Breast epithelium (tissue), 3 donors: ENCODE measurements around the gene NCK2.

Experiments used
- POLR2A ChIP-seq: fragments of 450-650 bp; IDR thresholded peaks from one replicate; pipeline ENCODE4 v1.6.1; 2016; ENCODE audit warnings: antibody characterized with exemption, mild to moderate bottlenecking, moderate library complexity
- POLR2AphosphoS5 ChIP-seq, 3 donors: sonication (generic); formaldehyde crosslinking; IDR thresholded peaks; one replicate each; pipeline ENCODE4 v1.6.1; 2017; ENCODE audit warnings: antibody characterized with exemption in 3 of 3
- TF ChIP-seq, protein P1 (sequence below), 3 donors: fragments of 450-650 bp; IDR thresholded peaks; one replicate each; pipeline ENCODE4 v1.5.1; 2016 to 2017; ENCODE audit warnings: antibody characterized with exemption in 3 of 3, mild to moderate bottlenecking in 3 of 3, moderate library complexity in 3 of 3

DNA sequence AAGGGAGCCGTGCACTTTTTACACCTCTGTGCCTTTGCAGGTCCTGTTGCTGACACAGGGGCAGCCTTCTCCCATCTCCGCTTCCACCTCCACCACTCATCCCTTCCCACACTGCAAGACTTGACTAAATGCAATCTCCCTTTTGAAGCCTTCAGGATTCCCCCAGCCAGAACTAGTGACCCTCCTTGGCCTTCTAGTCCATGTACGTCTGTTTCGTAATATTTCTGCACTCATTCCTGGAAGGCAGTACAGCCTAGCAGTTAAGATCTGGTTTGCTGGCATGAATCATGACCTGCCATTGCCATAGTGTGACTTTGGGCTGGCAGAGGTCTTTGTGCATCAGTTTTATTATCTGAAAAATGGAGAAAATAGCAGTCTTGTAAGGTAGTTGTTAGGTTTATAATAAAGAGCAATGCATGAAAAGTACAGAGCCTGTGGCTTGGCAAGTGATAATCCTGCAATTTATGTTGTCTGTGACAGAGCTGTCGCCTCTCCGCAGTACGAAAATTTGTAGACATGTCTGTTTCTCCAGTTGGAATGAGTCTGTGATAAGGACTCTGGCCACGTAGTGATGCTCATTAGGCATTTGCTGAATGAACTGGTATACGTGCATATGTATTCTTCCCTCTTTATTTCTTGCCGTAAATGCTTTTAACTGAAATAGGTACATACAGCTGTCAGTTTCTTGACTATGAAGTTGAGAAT, 36.7 kb downstream of the NCK2 start:
- TF ChIP-seq POLR2AphosphoS5 (IDR thresholded peaks at IDR 0.05) (no peak), POLR2A (no peak)
- TF ChIP-seq, protein P1, sequence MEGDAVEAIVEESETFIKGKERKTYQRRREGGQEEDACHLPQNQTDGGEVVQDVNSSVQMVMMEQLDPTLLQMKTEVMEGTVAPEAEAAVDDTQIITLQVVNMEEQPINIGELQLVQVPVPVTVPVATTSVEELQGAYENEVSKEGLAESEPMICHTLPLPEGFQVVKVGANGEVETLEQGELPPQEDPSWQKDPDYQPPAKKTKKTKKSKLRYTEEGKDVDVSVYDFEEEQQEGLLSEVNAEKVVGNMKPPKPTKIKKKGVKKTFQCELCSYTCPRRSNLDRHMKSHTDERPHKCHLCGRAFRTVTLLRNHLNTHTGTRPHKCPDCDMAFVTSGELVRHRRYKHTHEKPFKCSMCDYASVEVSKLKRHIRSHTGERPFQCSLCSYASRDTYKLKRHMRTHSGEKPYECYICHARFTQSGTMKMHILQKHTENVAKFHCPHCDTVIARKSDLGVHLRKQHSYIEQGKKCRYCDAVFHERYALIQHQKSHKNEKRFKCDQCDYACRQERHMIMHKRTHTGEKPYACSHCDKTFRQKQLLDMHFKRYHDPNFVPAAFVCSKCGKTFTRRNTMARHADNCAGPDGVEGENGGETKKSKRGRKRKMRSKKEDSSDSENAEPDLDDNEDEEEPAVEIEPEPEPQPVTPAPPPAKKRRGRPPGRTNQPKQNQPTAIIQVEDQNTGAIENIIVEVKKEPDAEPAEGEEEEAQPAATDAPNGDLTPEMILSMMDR (IDR thresholded peaks at IDR 0.05) = no peak
